ENCODE data around the gene SMC6. TPM values are rescaled to one million over a fixed set of nuclear protein-coding genes. Genes with fewer than 3 reads are reported as not detected.

SMC6 gene, protein sequence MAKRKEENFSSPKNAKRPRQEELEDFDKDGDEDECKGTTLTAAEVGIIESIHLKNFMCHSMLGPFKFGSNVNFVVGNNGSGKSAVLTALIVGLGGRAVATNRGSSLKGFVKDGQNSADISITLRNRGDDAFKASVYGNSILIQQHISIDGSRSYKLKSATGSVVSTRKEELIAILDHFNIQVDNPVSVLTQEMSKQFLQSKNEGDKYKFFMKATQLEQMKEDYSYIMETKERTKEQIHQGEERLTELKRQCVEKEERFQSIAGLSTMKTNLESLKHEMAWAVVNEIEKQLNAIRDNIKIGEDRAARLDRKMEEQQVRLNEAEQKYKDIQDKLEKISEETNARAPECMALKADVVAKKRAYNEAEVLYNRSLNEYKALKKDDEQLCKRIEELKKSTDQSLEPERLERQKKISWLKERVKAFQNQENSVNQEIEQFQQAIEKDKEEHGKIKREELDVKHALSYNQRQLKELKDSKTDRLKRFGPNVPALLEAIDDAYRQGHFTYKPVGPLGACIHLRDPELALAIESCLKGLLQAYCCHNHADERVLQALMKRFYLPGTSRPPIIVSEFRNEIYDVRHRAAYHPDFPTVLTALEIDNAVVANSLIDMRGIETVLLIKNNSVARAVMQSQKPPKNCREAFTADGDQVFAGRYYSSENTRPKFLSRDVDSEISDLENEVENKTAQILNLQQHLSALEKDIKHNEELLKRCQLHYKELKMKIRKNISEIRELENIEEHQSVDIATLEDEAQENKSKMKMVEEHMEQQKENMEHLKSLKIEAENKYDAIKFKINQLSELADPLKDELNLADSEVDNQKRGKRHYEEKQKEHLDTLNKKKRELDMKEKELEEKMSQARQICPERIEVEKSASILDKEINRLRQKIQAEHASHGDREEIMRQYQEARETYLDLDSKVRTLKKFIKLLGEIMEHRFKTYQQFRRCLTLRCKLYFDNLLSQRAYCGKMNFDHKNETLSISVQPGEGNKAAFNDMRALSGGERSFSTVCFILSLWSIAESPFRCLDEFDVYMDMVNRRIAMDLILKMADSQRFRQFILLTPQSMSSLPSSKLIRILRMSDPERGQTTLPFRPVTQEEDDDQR
- 40.3 TPM for polyA plus RNA-seq (ENCODE audit: insufficient read length)

DNA sequence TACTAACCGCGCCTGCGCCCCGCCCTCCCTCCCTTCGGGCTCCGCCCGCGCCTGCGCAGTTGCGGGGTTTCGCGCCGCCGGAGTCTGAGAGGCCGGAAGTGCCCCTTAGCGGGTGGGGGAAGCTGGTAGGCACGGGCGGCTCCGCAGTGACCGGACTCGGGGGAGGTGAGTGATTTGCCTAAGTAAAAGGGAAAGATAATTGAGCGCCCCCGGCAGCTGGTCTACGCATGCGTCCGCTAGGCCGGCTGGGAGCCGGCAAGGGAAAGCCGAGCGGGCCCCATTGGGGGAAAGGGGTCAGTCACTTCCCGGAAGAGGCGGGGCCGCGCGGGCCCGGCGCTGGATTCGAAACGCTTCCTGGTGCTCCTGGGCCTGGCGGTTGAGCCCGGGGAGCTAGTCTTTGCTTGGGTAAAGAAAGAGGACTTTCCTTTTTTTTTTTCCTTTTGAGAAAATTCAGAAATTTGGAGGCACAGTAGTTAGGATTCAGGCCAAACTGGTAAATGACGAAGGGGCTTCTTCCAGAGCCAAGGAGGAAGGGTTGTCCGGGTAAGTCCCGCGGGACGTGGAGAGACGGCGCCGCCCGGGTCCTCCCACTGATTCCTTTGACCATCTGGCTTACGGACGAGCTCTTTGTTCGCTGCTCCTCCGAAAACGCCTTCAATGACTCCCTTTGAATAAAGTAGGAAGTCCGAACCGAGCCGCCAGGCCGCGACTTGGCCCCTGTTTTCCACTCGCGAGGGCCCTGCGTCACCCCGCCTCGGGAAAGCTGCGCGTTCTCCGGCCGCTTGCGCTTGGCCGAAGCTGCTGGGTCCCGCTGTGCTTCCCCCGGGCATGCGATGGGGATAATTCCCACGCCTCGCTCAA, at the start of gene SMC6, which contains the start of gene GEN1:
SMC6 (minus strand) TSS at position 8 of the 861 bp plus-strand sequence. CDS start 7,864 bp downstream, outside the sequence.
GEN1 (plus strand) TSS at position 336 of the 861 bp plus-strand sequence. CDS start 5,806 bp downstream, outside the sequence.
- peak; percentile 92 for DNase-seq

DNA sequence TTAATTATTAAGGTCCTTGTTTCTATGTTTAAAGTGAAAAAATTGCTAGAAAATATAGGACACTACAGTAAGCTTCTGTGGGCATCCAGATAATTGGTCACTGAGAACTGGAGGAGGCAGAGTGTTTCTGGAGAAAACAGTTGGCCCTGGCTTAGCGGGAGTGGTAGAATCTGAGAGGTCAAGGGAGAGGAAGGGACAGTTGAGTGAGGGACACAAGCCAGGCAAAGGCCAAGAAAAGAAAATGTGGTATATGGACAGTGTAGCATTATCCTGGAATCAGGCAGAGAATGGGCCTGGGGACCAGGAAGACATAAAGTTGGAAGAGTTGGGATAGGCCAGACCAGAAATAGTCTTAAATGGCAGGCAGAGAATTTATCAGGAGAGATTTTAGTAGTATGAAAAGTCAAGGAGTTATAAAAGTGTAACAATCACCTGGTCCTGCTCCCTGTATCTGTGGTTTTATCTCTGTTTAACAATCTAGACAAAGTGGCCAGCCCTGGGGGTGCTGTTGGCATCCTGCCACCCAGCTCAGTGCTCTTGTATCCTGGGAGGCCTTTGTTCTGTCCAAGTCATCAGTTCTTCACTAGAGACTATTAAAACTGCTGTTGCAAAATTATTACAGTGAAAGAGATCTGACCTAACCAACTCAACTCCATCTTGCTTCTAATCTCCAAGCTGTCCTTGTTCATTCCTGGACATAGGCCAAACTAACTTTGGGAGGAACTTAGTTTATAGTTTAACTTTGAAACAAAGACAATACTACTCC, 47.3 kb upstream of the SMC6 start:
- no peak for DNase-seq

DNA sequence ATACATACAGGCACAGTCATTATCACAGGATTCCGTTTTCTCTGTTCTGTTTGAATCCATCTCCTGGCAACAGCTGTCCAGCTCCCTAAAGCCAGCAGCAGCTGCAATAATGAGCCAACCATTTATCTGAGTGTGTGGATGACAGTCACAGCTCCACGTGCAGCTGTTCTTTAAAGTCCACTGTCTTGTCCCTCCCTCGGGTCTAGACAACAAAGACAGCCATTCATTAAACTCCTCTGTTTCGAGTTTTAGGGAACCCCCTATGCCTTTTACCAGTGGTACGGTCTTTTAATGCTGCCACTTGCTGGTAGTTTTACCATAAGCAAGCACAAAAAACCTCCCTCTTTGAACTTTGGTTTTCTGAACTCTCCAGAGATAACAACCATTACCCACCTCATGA, 46.6 kb upstream of the SMC6 start:
- peak; percentile 70 for DNase-seq

DNA sequence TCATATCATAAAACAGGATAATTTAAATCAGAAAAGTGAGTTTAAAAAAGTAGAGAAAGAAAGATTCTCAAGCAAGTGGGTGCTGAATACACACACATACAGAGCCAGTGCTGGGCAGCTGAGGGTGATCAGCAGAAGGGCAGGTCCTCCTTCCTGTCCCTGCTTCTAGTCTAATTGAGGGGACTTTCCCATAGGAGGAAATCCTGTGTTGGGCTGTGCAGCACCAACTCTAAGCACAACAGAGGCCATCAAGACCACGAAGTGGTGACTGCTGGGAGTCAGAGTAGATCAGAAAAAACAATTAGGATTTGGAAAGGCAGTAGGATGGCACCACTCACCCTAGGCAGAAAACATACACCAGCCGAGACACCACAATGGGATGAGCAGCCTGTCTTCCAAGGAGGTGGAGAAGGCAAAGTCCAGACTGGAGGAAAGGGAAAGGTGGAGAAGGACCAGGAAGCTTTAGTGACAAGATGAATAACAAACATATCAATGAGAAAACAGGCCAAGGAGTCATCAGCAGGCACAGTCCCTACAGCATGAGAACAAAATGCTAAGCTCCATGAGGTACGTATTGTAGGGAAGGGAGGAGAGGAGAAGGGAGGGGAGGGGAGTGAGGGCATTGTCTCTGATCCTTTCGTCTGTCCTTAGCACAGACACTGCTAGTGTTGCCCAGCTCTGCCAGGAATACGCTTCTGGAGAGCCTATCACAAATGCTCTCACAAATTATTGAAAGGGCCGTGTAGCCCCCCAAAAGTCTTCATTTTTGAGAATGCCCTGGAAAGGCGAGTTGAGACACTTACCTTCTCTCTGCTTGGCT, 45.9 kb upstream of the SMC6 start:
- no peak for DNase-seq

DNA sequence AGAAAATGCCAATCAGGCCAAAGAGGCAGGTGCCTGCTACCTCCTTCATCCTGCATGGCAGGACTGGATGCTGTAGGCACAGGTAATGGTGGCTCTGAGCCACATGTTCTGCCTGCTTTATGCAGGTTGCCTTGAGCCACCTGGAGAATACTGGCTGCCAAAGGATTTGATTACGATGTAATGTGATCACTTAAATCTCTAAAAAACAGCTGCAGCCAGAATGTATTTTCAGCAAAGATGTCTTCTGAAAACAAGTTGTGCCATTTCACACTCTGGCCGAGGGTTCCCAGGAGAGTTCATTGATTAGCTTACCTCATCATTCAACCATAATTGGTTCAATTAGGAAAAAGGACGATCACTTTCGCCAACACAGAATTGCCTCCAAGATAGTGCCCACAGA, 44.7 kb upstream of the SMC6 start:
- no peak for DNase-seq

DNA sequence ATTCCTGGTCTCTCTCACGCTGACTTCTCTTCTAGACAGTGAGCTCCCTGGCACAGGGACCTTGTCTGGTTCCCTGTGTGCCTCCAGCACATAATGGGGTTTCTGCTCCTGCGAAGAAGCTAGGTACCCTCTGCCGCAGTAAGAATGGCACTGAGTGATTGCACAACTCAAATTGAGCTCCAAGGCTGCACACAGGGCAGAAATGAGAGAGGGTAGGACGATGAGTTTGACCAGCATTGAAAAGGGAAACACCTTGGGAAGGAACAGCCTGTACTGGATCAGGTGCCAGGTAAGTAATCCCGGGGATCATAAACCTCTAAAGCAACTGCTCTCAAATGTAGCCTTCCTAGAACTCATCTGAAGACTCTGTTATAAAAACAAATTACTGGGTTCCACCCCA, 41.7 kb upstream of the SMC6 start:
- no peak for DNase-seq

DNA sequence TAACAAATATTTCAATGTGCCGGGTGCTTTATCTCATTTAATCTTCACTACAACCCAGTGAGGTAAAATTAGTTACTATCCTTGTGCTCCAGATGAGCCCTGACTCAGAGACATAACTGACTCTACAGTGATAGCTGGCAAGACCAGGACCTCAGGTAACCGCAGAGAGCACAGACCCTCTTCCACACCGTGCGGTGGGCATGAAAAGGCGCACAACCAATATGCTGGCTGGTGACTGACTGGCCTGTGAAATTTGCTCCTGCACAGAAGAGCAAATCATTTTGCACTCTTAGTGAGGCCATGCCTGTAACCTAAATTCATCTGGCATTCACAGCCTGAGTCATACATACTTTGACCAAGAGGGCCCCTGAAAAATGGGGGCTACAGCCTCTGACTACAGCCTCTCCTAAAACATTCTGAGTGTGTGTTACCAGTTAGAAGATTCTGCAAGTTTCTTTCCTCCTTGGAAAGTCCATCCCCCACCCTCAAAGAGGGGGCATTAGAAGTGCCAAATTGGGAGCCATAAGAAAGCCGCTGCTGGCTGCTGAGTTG, 40.3 kb upstream of the SMC6 start:
- no peak for DNase-seq

DNA sequence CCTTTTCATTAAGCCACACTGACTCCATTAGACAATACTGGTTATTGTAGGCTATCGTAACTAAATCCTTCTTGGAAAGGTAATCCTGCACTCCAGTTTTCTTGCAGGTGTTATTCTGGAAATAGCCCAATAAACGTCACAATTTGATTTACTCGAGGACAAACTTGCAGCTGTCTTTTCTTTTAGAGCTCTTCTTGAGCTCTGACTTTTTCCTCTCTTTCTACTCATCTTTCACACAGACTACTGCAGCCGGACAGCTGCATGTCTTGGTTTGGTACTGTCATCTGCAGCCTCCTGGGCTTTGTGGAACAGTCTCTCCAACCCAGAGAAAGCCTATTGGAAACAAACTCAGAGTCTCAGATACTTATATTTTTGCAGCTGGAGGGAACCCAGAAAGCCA, 39.7 kb upstream of the SMC6 start:
- no peak for DNase-seq

DNA sequence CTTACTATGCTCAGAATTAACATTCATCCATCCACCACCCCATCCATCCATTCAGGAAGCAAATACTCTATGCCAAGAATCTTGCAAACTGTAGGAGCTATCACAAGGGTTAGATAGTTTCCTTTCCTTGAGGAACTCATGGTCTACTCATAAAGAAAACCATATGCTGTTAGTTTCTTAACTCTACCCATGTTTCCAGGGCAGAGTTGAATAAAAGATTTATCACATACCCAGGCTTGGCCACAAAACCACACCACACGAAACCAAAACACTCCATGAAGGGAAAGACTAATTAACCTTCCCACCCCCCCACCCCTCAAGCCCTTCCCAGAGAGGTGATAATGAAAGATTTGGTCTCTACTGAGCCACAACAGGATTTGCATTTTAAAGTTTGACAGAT, 38.9 kb upstream of the SMC6 start:
- DNase-seq = no peak

DNA sequence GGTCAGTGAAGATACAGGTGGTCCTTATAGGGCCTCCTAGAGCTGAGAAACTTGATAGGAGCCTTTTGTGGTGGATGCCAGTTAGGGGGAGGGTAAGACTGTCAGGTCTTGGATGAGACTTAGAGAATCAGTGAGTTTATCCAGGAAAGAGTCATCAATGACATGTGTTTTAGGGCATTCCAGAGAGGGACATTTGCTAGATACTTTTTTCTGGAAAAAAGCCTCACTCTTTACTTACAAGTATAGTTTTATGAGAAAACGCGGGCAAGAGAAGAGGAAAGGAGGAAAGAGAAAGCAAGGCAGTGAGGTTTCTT, 38.2 kb upstream of the SMC6 start:
- DNase-seq = no peak

DNA sequence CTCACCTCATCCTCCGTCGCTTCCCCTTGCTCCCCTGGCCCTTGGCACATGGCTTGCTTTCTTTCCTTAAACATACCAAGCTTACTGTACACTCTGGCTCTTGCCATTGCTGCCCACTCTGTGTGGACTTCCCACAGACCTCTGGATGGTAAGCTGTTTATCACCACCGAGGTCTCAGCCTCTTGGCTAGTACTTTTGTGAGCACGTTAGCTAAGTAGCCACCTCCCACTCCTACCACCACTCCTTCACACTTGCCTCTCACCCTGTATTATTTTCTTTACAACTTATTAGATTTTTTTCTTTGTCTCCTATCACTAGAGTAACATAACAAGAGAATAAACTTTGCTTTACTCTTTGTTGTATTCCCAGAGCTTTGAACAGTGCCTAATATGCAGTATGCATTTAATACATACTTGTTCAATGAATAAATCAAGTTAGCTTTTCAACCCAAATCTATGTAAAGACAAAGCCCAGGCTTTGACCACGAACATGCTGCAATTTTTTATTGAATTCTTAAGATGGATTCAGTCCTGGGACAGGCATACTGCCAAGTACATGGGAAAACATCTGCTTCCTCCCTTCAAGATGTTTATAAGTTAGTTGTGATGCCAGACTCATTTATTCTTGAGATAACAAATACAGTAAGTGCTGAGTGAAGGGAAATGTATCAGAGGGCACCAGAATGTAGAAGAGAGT, 37.7 kb upstream of the SMC6 start:
- peak; percentile 74 for DNase-seq

DNA sequence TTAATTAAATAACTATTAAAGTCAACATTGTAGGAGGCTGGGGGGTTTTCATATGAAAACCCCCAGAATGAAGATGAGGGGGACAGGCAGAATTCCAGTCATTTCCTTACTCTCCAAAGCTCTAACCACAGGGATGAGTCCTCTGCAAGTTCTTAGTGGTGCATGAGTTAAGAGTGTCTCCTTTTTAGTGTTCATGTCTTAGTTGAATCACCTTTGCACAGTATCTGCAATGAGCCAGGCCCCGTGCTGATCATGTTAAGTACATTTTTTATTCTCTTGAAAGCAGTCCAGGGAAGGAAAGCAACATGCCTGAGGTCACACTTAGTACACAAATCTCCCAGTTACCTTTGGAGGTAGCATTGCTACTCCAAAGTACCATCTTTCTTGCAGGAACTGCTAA, 36.9 kb upstream of the SMC6 start:
- DNase-seq = no peak

DNA sequence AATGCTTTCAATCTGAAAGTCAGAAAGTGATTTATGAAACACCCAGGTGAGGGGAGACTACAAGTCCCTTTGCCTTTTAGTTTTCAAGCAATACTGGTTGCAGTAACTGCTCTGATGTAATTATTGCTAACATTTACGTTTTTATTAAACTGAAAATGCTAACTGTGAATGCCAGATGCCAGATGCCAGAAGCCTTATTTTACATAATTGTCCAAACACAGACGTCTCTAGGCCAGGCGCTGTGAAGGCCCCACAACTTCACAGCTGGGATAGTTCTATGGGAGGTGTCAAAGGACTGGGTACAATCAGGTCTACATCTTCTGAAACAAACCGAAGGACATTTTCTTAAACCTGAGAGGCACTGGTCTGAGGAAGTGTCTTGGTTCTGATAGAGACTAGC, 35.2 kb upstream of the SMC6 start:
- DNase-seq = no peak

DNA sequence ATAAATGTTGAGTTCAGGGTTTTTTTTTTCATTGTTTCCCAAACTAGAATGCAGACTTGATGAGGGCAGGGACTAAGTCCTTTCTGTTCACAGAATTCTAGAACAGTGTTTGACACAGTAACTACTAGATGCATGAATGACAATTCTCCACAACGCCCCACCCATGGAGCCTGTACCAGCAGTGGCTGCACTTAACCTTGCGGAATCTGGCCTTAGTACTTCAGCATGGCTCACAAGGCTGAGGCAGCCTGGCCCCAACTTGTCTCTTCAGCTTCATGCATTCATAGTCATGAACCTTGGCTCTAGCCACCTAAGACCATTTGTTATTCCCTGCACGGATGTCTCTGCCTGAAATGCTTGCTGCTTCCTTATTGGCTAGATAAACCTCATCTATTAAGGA, 33.1 kb upstream of the SMC6 start:
- no peak for DNase-seq

DNA sequence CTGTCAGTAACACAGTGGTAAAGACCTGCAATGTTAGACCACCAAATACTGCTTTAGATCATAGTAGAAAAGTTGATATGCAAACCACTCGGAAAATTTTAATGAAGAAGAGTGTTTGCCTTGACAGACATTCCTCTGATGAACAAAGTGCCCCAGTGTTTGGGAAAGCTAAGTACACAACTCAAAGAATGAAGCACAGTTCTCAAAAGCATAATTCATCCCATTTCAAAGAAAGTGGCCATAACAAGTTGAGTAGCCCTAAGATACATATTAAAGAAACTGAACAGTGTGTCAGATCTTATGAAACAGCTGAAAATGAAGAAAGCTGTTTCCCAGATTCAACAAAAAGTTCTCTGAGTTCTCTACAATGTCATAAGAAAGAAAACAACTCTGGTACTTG, 27.9 kb upstream of the SMC6 start:
- DNase-seq = no peak

DNA sequence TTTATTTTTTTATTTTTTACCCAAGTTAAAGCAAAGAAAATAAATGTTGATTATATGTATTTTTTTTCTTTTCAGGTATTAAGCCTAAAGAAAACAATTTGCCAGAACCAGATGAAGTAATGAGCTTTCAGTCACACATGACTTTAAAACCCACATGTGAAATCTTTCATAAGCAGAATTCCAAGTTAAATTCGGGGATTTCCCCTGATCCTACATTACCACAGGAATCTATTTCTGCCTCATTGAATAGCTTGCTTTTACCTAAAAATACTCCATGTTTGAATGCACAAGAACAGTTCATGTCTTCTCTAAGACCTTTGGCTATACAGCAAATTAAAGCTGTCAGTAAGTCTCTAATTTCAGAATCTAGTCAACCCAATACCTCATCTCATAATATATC, 26.9 kb upstream of the SMC6 start:
- no peak for DNase-seq

DNA sequence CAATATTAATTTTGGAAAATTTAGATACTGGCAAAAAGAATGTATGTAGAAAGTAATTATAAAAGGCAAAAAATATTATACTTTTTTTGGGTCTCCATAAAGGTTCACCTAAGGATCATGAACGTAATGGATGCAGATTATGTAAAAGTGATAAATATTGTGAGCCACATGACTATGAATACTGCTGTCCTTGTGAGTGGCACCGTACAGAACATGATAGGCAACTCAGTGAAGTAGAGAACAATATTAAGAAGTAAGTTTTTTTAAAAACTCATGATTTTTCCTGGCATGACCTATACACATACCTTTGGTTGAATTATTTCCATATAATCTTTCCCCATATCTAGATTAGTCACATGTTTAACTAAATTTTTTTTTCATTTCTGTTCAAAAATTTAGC, 18.9 kb upstream of the SMC6 start:
- DNase-seq = no peak

DNA sequence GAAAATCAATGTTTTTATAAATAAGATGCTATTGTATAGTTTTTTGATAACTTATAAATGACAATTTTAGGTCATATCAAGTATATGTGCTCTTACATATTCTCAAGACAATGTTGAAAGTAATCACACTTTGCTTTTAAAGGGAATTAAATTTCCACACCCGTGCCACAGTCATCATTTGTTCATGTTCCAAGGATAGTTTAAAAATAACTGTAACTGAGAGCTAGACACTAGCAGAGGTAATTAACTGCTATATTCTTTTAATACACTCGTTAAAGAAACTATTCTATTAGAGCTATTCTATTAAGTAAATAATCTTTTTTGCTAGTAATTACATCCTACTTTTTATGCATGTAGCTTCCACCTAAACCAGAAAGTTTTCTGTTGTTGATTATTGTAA, 18.3 kb upstream of the SMC6 start:
- DNase-seq = no peak

DNA sequence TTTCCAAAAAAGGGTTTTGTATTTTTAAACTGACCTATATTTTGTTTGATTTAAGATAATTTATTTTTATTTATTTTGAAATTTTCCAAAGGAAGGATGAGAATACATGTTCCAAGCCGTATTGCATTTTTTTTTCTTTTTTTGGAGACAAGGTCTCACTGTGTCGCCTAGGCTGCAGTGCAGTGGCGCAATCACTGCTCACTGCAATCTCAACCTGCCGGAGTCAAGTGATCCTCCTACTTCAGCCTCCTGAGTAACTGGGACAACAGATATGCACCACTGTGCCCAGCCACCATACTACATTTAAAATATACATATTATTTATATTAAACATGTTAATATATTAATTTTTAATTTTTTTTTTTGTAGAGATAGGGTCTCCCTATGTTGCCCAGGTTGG, 15.3 kb upstream of the SMC6 start:
- DNase-seq = no peak

DNA sequence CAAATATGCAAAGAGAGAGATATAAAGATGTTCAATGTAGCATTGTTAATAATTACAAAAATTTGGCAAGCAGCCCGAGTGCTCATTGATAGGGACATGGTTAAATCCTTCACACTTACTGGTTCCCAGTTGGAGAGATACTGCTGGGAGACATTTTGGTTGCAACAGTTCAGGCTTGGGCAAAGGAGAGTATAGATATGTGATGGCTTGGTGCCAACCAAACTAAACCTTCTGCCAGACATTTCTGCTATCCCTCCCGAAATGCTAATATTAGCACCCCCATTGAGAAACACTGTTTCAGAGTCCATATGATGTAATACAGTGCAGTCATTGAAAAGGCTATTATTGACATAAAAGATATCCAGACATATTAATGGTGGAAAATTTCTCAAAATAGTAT, 11.8 kb upstream of the SMC6 start:
- no peak for DNase-seq
